SH-SY5Y (cell line): ENCODE data around the gene TRIML2.

Experiments
- GATA2 ChIP-seq: IDR thresholded peaks from 2 replicates; pipeline ENCODE4 v1.6.1; 2011; ENCODE audit warnings: mild to moderate bottlenecking, low read depth, low read length
- GATA3 ChIP-seq: IDR thresholded peaks from 2 replicates; pipeline ENCODE4 v1.6.1; 2011; ENCODE audit warnings: low read depth, mild to moderate bottlenecking, low read length, moderate library complexity

TRIML2 gene

DNA sequence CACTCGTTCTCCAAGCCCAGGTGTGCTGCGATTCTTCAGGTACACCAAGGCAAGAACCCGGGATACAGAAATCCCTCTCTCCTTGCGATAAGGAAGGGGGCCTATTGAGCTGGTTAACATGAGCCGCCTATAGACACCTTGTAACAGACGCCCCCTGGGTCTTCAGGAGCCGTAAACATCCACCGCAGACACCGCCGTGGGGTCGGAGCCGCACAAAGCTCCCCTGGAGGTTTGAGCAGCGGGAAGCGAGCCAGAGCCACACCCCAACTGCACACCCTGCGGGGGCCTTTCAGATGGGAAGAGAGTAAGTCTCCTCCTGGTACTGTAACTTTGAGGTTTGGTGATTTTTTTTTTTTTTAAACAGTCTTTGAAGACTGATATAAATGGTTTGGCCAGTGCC is 67.2 kb downstream of the TRIML2 start:
- no peak for TF ChIP-seq GATA2
- no peak for TF ChIP-seq GATA3

- TF ChIP-seq GATA3 = no peak
- no peak for TF ChIP-seq GATA2
These were observed 67.7 kb downstream of the TRIML2 start for GRCh38 chr4:188041721-188042120.
